MM.1S (cell line): ENCODE data around the gene FAM117A.

Source experiments
- DNase-seq: peaks from one replicate; pipeline ENCODE4 v3.0.0-alpha.2; 2015
- H2AFZ ChIP-seq: fragments of 300-600 bp; sonication (generic); 2 replicates; pipeline ENCODE4 v1.6.0; 2016; ENCODE audit warnings: antibody characterized with exemption, low read length
- H3F3A ChIP-seq: fragments of 300-600 bp; sonication (generic); 2 replicates; pipeline ENCODE4 v1.6.1; 2016; ENCODE audit warnings: mild to moderate bottlenecking, antibody characterized with exemption, low read length, moderate library complexity, mixed read lengths; ENCODE audit not compliant: insufficient read depth
- H3K27ac ChIP-seq: fragments of 300-600 bp; sonication (generic); 2 replicates; pipeline ENCODE4 v1.5.1; 2016; ENCODE audit warnings: mild to moderate bottlenecking, low read length
- H3K27me3 ChIP-seq: fragments of 300-600 bp; sonication (generic); replicated peaks from 2 replicates; pipeline ENCODE4 v1.6.0; 2016; ENCODE audit warnings: low read length; ENCODE audit not compliant: insufficient read depth
- H3K36me3 ChIP-seq: fragments of 300-600 bp; sonication (generic); replicated peaks from 2 replicates; pipeline ENCODE4 v1.6.1; 2016; ENCODE audit warnings: mild to moderate bottlenecking, low read length, mixed read lengths; ENCODE audit not compliant: insufficient read depth
- H3K4me1 ChIP-seq: fragments of 300-600 bp; sonication (generic); 2 replicates; pipeline ENCODE4 v1.6.1; 2016; ENCODE audit warnings: low read length, mixed read lengths
- H3K4me2 ChIP-seq: fragments of 300-600 bp; sonication (generic); 2 replicates; pipeline ENCODE4 v1.6.0; 2016; ENCODE audit warnings: low read depth, low read length
- H3K4me3 ChIP-seq: fragments of 300-600 bp; sonication (generic); 2 replicates; pipeline ENCODE4 v1.5.1; 2016; ENCODE audit warnings: low read length, mixed read lengths
- H3K79me2 ChIP-seq: fragments of 300-600 bp; sonication (generic); 2 replicates; pipeline ENCODE4 v1.6.1; 2016; ENCODE audit warnings: mixed run types, low read length, mixed read lengths
- H3K9ac ChIP-seq: fragments of 300-600 bp; sonication (generic); 2 replicates; pipeline ENCODE4 v1.6.1; 2016; ENCODE audit warnings: low read length, mixed read lengths
- H3K9me2 ChIP-seq: fragments of 300-600 bp; sonication (generic); replicated peaks from 2 replicates; pipeline ENCODE4 v1.6.1; 2016; ENCODE audit warnings: mild to moderate bottlenecking, low read length, mixed read lengths; ENCODE audit not compliant: insufficient read depth
- H3K9me3 ChIP-seq: fragments of 300-600 bp; sonication (generic); replicated peaks from 2 replicates; pipeline ENCODE4 v1.6.1; 2016; ENCODE audit warnings: mild to moderate bottlenecking, low read length, mixed read lengths; ENCODE audit not compliant: insufficient read depth
- H4K20me1 ChIP-seq: fragments of 300-600 bp; sonication (generic); 2 replicates; pipeline ENCODE4 v1.6.1; 2016; ENCODE audit warnings: mild to moderate bottlenecking, low read length, moderate library complexity, mixed read lengths; ENCODE audit not compliant: insufficient read depth
- EZH2 ChIP-seq: fragments of 300-600 bp; sonication (generic); optimal IDR thresholded peaks from 2 replicates; pipeline ENCODE3; 2017; ENCODE audit warnings: low read depth, mild to moderate bottlenecking, antibody characterized with exemption, low read length, mixed read lengths
- EZH2phosphoT487 ChIP-seq: fragments of 300-600 bp; sonication (generic); IDR thresholded peaks from 2 replicates; pipeline ENCODE4 v1.6.1; 2018; ENCODE audit warnings: antibody characterized with exemption, low read length
- TF ChIP-seq, protein P1 (sequence below): fragments of 300-600 bp; sonication (generic); IDR thresholded peaks from 2 replicates; pipeline ENCODE4 v1.5.1; 2016; ENCODE audit warnings: antibody characterized with exemption, low read length, mixed read lengths

FAM117A gene

DNA sequence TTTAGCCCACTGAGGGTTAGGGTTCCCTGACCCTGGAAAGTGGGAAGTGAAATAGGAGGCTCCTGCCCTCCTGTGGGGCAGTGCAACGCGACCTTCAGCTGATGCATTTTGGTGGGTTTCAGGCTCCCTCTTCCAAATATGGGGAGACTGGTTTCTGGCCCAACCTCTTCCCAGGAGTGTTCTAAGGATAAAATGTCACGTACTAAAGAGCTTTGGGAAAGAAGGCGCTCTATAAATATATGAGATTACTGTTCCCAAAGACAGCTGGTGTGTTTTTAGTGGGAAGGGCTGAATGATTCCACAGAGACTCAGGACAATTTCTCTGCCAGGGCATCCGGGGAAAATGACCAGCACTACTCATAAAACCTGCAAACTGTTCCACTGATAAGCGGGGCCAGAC lies 65.9 kb downstream of the FAM117A start:
- H3K27ac ChIP-seq = no peak overlapping the region
- no peak overlapping the region for H3K9ac ChIP-seq
- H3K4me2 ChIP-seq = no peak overlapping the region
- H3K36me3 ChIP-seq = no peaks in the 10 kb centered on the region; the same call in 1 of the 2 replicates
- no peaks in the 10 kb centered on the region for H3K27me3 ChIP-seq
- no peak overlapping the region for H2AFZ ChIP-seq
- H4K20me1 ChIP-seq = no peaks in the 10 kb centered on the region
- TF ChIP-seq EZH2 (no peak), EZH2phosphoT487 (no peak)
- TF ChIP-seq, protein P1, sequence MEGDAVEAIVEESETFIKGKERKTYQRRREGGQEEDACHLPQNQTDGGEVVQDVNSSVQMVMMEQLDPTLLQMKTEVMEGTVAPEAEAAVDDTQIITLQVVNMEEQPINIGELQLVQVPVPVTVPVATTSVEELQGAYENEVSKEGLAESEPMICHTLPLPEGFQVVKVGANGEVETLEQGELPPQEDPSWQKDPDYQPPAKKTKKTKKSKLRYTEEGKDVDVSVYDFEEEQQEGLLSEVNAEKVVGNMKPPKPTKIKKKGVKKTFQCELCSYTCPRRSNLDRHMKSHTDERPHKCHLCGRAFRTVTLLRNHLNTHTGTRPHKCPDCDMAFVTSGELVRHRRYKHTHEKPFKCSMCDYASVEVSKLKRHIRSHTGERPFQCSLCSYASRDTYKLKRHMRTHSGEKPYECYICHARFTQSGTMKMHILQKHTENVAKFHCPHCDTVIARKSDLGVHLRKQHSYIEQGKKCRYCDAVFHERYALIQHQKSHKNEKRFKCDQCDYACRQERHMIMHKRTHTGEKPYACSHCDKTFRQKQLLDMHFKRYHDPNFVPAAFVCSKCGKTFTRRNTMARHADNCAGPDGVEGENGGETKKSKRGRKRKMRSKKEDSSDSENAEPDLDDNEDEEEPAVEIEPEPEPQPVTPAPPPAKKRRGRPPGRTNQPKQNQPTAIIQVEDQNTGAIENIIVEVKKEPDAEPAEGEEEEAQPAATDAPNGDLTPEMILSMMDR = no peak
- H3K9me3 ChIP-seq = no peaks in the 10 kb centered on the region
- no peak for DNase-seq
- H3K9me2 ChIP-seq = no peaks in the 10 kb centered on the region
- H3K79me2 ChIP-seq = no peaks in the 10 kb centered on the region
- H3K4me3 ChIP-seq = no peak overlapping the region
- H3F3A ChIP-seq = no peaks in the 10 kb centered on the region
- no peaks in the 10 kb centered on the region for H3K4me1 ChIP-seq

DNA sequence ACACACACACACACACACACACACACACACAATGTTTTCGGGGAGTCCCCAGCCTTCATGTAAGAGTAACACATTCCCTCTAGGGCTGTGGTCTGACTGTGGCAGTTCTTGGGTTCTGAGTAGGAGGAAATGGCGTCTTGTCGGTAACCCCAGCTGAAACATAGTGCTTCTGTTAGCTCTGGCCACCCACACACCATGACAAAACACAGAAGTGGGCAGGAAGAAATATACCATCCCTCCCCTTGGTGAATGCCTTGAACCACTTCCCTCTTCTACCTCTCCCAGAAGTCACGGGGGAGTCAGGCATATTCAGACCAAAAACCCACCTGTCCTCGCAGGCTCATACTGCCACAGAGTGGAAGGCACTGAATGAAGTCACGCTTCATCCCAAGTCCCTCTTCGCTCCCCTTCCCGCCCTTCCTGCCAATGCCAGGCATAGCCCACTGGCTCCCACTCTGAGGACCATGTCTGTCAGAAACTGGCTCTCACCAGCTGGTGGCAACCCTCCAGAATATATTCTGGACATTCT lies 67.6 kb downstream of the FAM117A start:
- Histone ChIP-seq H2AFZ (no peak overlapping the region), H3K27ac (no peak overlapping the region)
- DNase-seq = no peak

DNA sequence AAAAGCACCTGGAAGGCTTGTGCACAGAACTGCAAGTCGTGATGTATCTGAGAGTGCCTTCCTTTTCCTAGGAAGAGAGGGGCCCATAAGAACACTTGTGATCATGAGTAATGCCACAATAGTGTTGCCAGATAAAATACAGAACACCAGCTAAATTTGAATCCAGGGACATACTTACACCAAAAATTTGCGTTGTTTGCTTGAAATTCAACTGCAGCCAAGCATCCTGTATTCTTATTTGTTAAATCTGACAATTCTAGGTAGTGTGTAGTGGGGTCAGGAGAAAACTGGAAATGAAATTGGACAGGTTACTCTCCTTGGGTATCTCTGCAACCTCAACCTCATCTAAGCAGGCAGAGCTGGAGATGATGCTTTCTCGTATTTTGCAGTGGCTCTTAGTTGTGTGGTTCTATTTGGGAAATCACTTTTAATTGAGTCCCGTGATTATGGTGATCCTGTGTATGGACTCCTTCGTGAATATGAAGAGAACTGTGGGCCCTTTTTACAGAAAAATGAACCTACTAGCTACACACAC lies 68.2 kb downstream of the FAM117A start:
- DNase-seq = no peak
- H3K9ac ChIP-seq = no peak overlapping the region
- H3K4me3 ChIP-seq = no peak overlapping the region
- no peak overlapping the region for H3K27ac ChIP-seq
- TF ChIP-seq EZH2phosphoT487 (no peak), EZH2 (no peak)
- TF ChIP-seq, protein P1 = no peak
- no peaks in the 10 kb centered on the region for H3K36me3 ChIP-seq
- no peaks in the 10 kb centered on the region for H4K20me1 ChIP-seq
- no peaks in the 10 kb centered on the region for H3K79me2 ChIP-seq
- no peaks in the 10 kb centered on the region for H3K27me3 ChIP-seq
- H3F3A ChIP-seq = no peaks in the 10 kb centered on the region
- no peak overlapping the region for H2AFZ ChIP-seq
- no peaks in the 10 kb centered on the region for H3K9me3 ChIP-seq
- no peaks in the 10 kb centered on the region for H3K4me1 ChIP-seq
- no peaks in the 10 kb centered on the region for H3K9me2 ChIP-seq
- no peak overlapping the region for H3K4me2 ChIP-seq

More for the DNA sequence above, 67.6 kb downstream of the FAM117A start:
- Histone ChIP-seq H3F3A (no peaks in the 10 kb centered on the region), H4K20me1 (no peaks in the 10 kb centered on the region), H3K9ac (no peak overlapping the region), H3K4me2 (no peak overlapping the region), H3K4me3 (no peak overlapping the region), H3K4me1 (no peaks in the 10 kb centered on the region), H3K9me2 (no peaks in the 10 kb centered on the region), H3K27me3 (no peaks in the 10 kb centered on the region), H3K79me2 (no peaks in the 10 kb centered on the region), H3K9me3 (no peaks in the 10 kb centered on the region), H3K36me3 (no peaks in the 10 kb centered on the region; the same call in 1 of the 2 replicates)
- TF ChIP-seq EZH2phosphoT487 (no peak), EZH2 (no peak)
- TF ChIP-seq, protein P1 = no peak
